SU-DHL-6 (cell line): ENCODE results near the gene RTL5.

Source experiments
- H2AFZ ChIP-seq: fragments of 200-600 bp; sonication (generic); 2 replicates; pipeline ENCODE4 v1.6.1; 2014; ENCODE audit warnings: low read depth, mild to moderate bottlenecking, moderate library complexity, mixed read lengths, antibody characterized with exemption, low read length; ENCODE audit not compliant: severe bottlenecking
- H3F3A ChIP-seq: fragments of 200-600 bp; shearing (Covaris generic); 2 replicates; pipeline ENCODE4 v1.6.0; 2016; ENCODE audit warnings: antibody characterized with exemption, mild to moderate bottlenecking; ENCODE audit not compliant: insufficient read depth
- H3K27ac ChIP-seq: fragments of 200-600 bp; sonication (generic); 2 replicates; pipeline ENCODE4 v1.5.1; 2016; ENCODE audit warnings: low read depth, mild to moderate bottlenecking, low read length, moderate library complexity, mixed read lengths
- H3K27me3 ChIP-seq: fragments of 200-600 bp; sonication (generic), shearing (Covaris generic); 2 replicates; pipeline ENCODE4 v1.6.0; 2014; ENCODE audit warnings: mild to moderate bottlenecking, low read length
- H3K36me3 ChIP-seq: fragments of 200-600 bp; sonication (generic); 2 replicates; pipeline ENCODE4 v1.6.1; 2014; ENCODE audit warnings: mild to moderate bottlenecking, low read length, mixed read lengths
- H3K4me2 ChIP-seq: fragments of 300-600, 200-600 bp; shearing (Covaris generic), sonication (generic); 2 replicates; pipeline ENCODE4 v1.6.0; 2014; ENCODE audit warnings: low read length, low read depth, mild to moderate bottlenecking; ENCODE audit not compliant: poor library complexity, severe bottlenecking
- H3K4me3 ChIP-seq: fragments of 200-600 bp; sonication (generic); 2 replicates; pipeline ENCODE4 v1.5.1; 2014; ENCODE audit warnings: antibody characterized with exemption, low read length, mild to moderate bottlenecking, mixed read lengths; ENCODE audit not compliant: insufficient read depth, poor library complexity, severe bottlenecking
- H3K79me2 ChIP-seq: fragments of 200-600 bp; sonication (generic); 2 replicates; pipeline ENCODE4 v1.6.1; 2014; ENCODE audit warnings: mild to moderate bottlenecking, low read length, moderate library complexity; ENCODE audit not compliant: insufficient read depth
- H3K9ac ChIP-seq: fragments of 200-600 bp; sonication (generic); 2 replicates; pipeline ENCODE4 v1.7.0; 2014; ENCODE audit warnings: mild to moderate bottlenecking, low read length
- H3K9me2 ChIP-seq: fragments of 200-600 bp; sonication (generic); replicated peaks from 2 replicates; pipeline ENCODE4 v1.6.1; 2014; ENCODE audit warnings: low read length; ENCODE audit not compliant: insufficient read depth
- H3K9me3 ChIP-seq: fragments of 200-600 bp; sonication (generic); 2 replicates; pipeline ENCODE4 v1.6.1; 2014; ENCODE audit warnings: low read length, mixed read lengths; ENCODE audit not compliant: insufficient read depth
- H4K20me1 ChIP-seq: fragments of 200-600 bp; sonication (generic); 2 replicates; pipeline ENCODE4 v1.6.1; 2014; ENCODE audit warnings: low read depth, mild to moderate bottlenecking, antibody characterized with exemption, low read length, moderate library complexity, mixed read lengths
- CTCF ChIP-seq: fragments of 200-600 bp; sonication (generic); IDR thresholded peaks from one replicate; pipeline ENCODE4 v1.5.1; 2017; ENCODE audit warnings: antibody characterized with exemption, mild to moderate bottlenecking, low read length, moderate library complexity; ENCODE audit not compliant: insufficient read depth, poor library complexity, severe bottlenecking
- EZH2phosphoT487 ChIP-seq: fragments of 200-600 bp; sonication (generic), shearing (Covaris generic); conservative IDR thresholded peaks from 2 replicates; pipeline ENCODE4 v1.6.1; 2018; ENCODE audit warnings: mild to moderate bottlenecking, antibody characterized with exemption, low read length, moderate library complexity, mixed read lengths

RTL5 gene

GRCh38 chrX:72125331-72126047, 6.2 kb downstream of the RTL5 start:
- no peaks in the 10 kb centered on the region for H3K9me3 ChIP-seq
- H4K20me1 ChIP-seq, result no peaks in the 10 kb centered on the region
- no peak overlapping the region for H3K4me3 ChIP-seq
- H3K79me2 ChIP-seq, result no peaks in the 10 kb centered on the region
- TF ChIP-seq CTCF (no peak), EZH2phosphoT487 (no peak)
- no peaks in the 10 kb centered on the region for H3K9me2 ChIP-seq
- H3K27ac ChIP-seq, result no peak overlapping the region
- no peaks in the 10 kb centered on the region for H3K27me3 ChIP-seq
- no peak overlapping the region for H3K9ac ChIP-seq
- no peaks in the 10 kb centered on the region for H3F3A ChIP-seq
- H3K4me2 ChIP-seq, result no peak overlapping the region
- no peaks in the 10 kb centered on the region for H3K36me3 ChIP-seq
- no peak overlapping the region for H2AFZ ChIP-seq

DNA sequence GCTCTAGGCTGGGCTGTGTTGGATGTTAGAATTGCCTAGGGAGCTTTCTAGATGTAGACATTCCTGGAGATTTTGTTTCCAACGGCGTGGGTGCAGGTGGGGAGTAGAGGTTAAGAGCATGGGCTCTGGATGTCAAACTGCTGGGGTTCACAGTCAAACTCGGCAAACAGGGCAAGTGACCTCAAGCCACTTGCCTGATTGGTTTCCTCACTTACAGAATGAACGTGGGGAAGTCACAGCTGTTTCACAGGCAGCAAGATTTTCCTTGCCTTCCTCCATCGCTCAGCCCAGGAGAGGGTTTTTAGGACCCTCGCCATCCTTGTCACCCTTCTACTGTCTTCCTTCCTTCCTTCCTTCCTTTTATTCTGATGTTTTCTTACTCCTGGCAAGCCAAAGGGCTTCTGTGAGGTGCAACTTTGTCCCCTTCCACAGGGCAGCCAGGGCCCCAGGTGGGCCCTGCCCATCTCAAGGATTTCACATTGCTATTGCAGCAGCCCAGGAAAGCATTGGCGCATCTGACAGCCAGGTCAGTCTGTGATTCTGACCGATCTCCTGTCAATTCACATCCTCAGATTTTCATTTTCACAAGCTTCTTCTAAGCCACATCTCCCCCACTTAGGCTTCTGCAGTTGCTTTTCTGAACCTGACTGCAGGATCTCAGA, 7.0 kb downstream of the RTL5 start:
- no peaks in the 10 kb centered on the region for H4K20me1 ChIP-seq
- no peak overlapping the region for H3K4me3 ChIP-seq
- no peaks in the 10 kb centered on the region for H3K9me3 ChIP-seq
- no peak overlapping the region for H3K27ac ChIP-seq
- TF ChIP-seq EZH2phosphoT487, result no peak
- no peak for TF ChIP-seq CTCF
- no peaks in the 10 kb centered on the region for H3F3A ChIP-seq
- no peak overlapping the region for H3K9ac ChIP-seq
- no peaks in the 10 kb centered on the region for H3K79me2 ChIP-seq
- H3K4me2 ChIP-seq, result no peak overlapping the region
- H3K9me2 ChIP-seq, result no peaks in the 10 kb centered on the region
- H2AFZ ChIP-seq, result no peak overlapping the region
- H3K36me3 ChIP-seq, result no peaks in the 10 kb centered on the region
- no peaks in the 10 kb centered on the region for H3K27me3 ChIP-seq

- H3K36me3 ChIP-seq, result no peaks in the 10 kb centered on the region
- no peaks in the 10 kb centered on the region for H3K9me3 ChIP-seq
- no peak overlapping the region for H3K27ac ChIP-seq
- TF ChIP-seq EZH2phosphoT487, result no peak
- no peak for TF ChIP-seq CTCF
- no peak overlapping the region for H3K9ac ChIP-seq
- no peaks in the 10 kb centered on the region for H3K79me2 ChIP-seq
- no peak overlapping the region for H3K4me3 ChIP-seq
- no peaks in the 10 kb centered on the region for H3K27me3 ChIP-seq
- no peaks in the 10 kb centered on the region for H3F3A ChIP-seq
- no peak overlapping the region for H3K4me2 ChIP-seq
- no peaks in the 10 kb centered on the region for H3K9me2 ChIP-seq
- no peaks in the 10 kb centered on the region for H4K20me1 ChIP-seq
- H2AFZ ChIP-seq, result no peak overlapping the region
Observed at GRCh38 chrX:72123471-72124185, 8.1 kb downstream of the RTL5 start.
